GM19351 (cell line): ENCODE data around the gene DNAJC1.

Experiments
- ATAC-seq: cut with Tn5 transposase; IDR thresholded peaks from one replicate; pipeline ENCODE4 v1.9.1; 2021; ENCODE audit warnings: mild to moderate bottlenecking, moderate library complexity; ENCODE audit not compliant: unreplicated experiment

DNAJC1 gene

DNA sequence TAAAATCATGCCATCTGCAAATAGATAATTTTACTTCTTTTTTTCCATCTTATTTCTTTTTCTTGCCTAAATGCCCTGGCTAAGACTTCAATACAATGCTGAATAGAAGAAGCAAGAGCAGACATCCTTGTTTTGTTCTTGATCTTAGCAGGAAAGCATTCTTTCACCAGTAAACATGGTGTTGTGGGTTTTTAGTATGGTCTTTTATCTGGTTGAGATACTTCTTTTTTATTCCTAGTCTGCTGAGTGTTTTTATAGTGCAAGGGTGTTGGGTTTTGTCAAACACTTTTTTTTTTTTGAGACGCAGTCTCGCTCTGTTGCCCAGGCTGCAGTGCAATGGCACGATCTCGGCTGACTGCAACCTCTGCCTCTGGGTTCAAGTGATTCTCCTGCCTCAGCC is 232.3 kb downstream of the DNAJC1 start:
- ATAC-seq, result no peak

DNA sequence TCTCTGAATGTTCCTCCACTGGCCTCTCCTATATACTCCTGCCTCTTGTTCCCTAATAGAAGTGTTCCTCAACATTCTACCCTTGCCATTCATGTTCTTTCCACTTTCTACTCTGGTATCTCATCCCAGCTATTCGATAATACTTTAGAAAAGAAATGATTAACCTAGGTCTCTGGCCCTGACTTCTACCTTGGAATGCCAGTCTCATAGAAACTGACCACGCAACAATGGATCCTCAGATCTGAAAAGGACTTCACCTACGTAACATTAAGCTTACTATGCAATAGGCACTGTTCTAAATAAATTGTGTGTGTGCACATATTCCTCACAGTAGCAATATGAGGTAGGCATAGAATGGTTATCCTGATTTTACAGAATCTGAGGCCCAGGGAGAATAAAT is 234.5 kb downstream of the DNAJC1 start:
- no peak for ATAC-seq

DNA sequence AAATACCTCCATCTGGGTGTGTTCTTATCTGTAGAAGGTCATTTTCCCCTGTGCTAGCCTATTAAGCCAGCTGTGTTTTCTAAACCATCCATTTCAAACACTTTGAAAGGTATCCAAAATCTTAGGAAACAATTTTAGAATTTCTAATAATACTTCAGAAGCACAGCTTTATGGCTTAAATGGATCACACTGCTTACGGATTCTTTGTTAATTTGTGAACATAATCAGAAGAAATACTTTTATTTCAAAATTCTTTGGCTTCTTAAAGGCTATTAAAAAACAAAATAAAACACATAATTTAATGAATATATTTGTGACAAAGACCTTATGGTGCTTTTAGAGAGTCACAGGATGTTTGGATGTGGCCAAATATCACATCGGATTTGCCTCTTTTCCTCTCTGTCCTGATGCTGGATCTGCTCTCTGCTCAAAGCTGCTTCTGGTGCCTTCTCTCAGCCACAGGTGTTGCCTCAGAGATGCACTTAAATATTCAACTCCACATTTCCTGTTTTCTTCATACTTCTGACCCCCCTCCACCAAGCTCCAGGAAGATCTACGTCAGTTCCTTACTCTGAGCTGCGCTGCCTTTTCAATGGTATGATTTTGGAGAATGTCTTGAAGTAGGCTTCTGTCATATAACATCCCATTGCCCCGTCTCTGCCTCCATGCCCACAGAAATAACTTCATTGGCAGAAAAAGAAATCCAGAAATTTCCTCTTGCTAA is 238.9 kb downstream of the DNAJC1 start:
- no peak for ATAC-seq

GRCh38 chr10:21760332-21760731 is 243.2 kb downstream of the DNAJC1 start:
- ATAC-seq, result no peak

GRCh38 chr10:21759232-21759631 is 244.3 kb downstream of the DNAJC1 start:
- ATAC-seq, result no peak

GRCh38 chr10:21758696-21759095 is 244.8 kb downstream of the DNAJC1 start:
- ATAC-seq, result no peak

GRCh38 chr10:21758239-21758638 is 245.3 kb downstream of the DNAJC1 start:
- no peak for ATAC-seq

GRCh38 chr10:21757185-21757901 is 246.2 kb downstream of the DNAJC1 start:
- ATAC-seq, result no peak

- no peak for ATAC-seq
Measured at GRCh38 chr10:21756707-21757106, 246.8 kb downstream of the DNAJC1 start.

GRCh38 chr10:21754410-21755011 is 249.0 kb downstream of the DNAJC1 start:
- ATAC-seq, result no peak

GRCh38 chr10:21753497-21754270 is 249.8 kb downstream of the DNAJC1 start:
- no peak for ATAC-seq

DNA sequence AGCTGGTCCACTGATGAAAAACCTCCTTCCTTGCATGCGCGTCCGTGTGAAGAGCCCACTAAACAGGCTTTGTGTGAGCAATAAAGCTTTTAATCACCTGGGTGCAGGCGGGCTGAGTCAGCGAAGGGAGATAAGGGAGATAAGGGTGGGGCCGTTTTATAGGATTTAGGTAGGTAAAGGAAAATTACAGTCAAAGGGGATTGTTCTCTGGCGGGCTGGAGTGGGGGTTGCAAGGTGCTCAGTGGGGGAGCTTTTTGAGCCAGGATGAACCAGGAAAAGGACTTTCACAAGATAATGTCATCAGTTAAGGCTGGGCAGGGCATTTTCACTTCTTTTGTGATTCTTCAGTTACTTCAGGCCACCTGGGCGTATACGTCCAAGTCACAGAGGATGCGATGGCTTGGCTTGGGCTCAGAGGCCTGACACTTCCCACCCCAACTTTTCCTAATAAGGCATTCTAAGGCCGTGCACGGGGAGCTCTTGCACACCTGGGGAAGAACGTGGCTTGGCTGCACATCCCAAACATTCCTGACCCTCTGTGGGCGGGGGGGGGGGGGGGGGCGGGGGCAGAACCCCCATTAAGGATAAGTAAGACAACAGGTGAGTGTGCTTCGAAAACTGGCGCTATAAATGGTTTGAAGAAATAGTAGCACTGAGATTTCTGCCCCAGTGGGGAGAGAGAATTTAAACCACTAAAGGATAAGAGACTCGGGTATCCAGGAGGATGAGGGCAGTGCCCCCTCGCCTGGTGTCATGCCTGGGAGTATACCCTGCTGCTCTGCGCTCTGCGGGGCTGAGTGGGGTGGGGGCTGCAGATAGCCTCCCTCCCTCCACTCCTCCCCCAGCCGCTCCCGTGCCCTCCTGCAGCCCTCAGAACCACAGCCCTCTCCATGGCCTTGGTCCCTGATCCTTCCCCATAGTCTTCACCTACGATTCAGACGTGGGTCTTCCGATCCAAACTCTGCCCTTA is 251.9 kb downstream of the DNAJC1 start:
- no peak for ATAC-seq

- no peak for ATAC-seq
Measured at GRCh38 chr10:21750424-21750823, 253.1 kb downstream of the DNAJC1 start.

- ATAC-seq, result no peak
Measured at GRCh38 chr10:21749788-21750187, 253.7 kb downstream of the DNAJC1 start.

DNA sequence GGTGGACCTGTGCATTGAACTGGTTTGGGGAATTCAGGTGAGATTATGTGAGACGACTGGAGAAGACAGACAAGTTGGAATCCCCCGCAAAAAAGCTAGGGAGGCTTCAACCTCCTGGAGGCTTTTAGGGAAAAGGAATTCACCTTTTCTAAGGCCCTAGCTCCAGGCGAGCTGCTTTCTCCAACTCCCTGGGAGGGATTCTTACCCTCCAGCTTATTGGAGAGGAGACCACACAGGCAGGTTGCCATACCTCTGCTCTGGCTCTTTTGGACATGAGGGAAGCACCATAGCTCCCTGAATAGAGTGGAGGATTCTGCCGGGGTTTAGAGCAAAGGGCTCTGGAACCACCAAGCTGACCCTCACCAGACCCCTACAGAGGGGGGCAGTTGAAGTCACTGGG is 255.7 kb downstream of the DNAJC1 start:
- no peak for ATAC-seq

DNA sequence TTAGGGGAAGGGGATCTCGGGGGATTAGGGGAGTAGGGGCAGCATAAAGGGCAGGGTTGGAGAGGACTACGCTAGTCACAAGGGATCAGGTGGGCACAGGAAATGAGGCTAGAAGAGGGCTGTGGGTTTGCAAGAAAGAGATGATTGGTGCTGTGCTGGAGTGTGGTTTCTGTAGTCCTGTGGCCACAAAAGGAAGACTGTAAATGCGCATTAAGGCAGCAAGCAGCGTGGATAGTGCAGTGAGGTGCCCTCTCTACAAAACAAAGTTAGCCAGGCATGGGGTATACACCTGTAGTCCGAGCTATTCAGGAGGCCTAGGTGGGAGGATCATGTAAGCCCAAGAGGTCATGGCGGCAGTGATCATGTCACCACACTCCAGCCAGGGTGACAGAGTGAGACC is 257.4 kb downstream of the DNAJC1 start:
- ATAC-seq, result no peak

GRCh38 chr10:21744223-21744622 is 259.3 kb downstream of the DNAJC1 start:
- no peak for ATAC-seq

DNA sequence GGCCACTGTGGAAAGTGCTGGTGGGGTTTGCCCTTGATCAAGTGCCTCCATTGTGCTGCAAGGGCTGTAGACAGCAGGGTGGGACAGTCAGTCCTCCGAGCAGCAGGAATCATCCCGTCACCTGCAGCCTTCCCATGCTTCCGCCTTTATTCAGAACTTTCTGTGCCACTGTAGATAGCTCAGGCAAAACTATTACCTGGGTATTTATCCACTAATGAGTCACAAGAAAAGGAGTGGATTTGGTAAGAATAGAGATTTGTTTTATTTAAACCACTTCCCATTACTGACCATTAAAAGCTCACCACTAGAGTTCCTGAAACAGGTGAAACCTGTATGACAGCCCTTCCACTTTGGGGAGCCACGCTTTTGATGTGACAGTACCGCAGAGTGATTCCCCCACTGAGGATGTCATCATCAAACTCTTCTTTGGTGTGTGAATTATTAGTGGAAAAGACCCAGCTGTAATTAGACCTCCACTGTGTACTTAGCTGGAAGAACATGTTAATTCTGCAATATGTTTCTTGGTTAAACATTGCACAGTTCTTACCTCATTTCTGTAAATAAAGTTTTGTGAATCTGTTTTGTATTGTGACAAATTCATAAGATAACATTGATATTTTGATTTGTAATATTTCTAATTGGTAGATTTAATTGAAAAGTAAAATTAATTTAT is 260.7 kb downstream of the DNAJC1 start:
- ATAC-seq, result no peak

- no peak for ATAC-seq
Measured at GRCh38 chr10:21740989-21741388, 262.5 kb downstream of the DNAJC1 start.

- ATAC-seq, result no peak
Measured at GRCh38 chr10:21737106-21737505, 266.4 kb downstream of the DNAJC1 start.
